HG02852 (cell line): ENCODE data around the gene HERPUD1.

ENCODE experiments used
- ATAC-seq: cut with Tn5 transposase; IDR thresholded peaks from one replicate; pipeline ENCODE4 v1.9.1; 2021; ENCODE audit warnings: mild to moderate bottlenecking, moderate library complexity; ENCODE audit not compliant: unreplicated experiment

The HERPUD1 gene

GRCh38 chr16:56910654-56911539, 21.0 kb upstream of the HERPUD1 start:
- ATAC-seq: peak; percentile 48

GRCh38 chr16:56911771-56912571, 20.0 kb upstream of the HERPUD1 start:
- ATAC-seq: peak; percentile 46

GRCh38 chr16:56912746-56913708, 18.9 kb upstream of the HERPUD1 start:
- no peak for ATAC-seq

- ATAC-seq: no peak
Measured at GRCh38 chr16:56914896-56915295, 17.0 kb upstream of the HERPUD1 start.

GRCh38 chr16:56915336-56916119, 16.4 kb upstream of the HERPUD1 start:
- ATAC-seq: no peak

- peak; percentile 77 for ATAC-seq
Measured at GRCh38 chr16:56916571-56917403, 15.2 kb upstream of the HERPUD1 start.

- ATAC-seq: no peak
Measured at GRCh38 chr16:56918467-56919012, 13.4 kb upstream of the HERPUD1 start.

- no peak for ATAC-seq
Measured at GRCh38 chr16:56919099-56919800, 12.7 kb upstream of the HERPUD1 start.

- ATAC-seq: no peak
Measured at GRCh38 chr16:56921571-56921970, 10.4 kb upstream of the HERPUD1 start.

GRCh38 chr16:56923481-56924091, 8.4 kb upstream of the HERPUD1 start:
- ATAC-seq: no peak

GRCh38 chr16:56927471-56927870, 4.5 kb upstream of the HERPUD1 start:
- ATAC-seq: no peak

GRCh38 chr16:56929639-56930038, 2.3 kb upstream of the HERPUD1 start:
- no peak for ATAC-seq

GRCh38 chr16:56930486-56931270, 1.3 kb upstream of the HERPUD1 start:
- no peak for ATAC-seq

GRCh38 chr16:56931271-56931891, 561 bp upstream of the HERPUD1 start:
- peak; percentile 36 for ATAC-seq

GRCh38 chr16:56932721-56933619, 1.0 kb downstream of the HERPUD1 start:
- no peak for ATAC-seq
